ENCODE results near the gene MED15.

MED15 gene

GRCh38 chr22:20561882-20562281, 54.5 kb downstream of the MED15 start:
- Histone ChIP-seq H3K9me3 (ENCODE audit: control insufficient read depth in 1 of 2, low read length in 2 of 2) (no peaks in the 10 kb centered on the region), H3K4me1 (ENCODE audit: control insufficient read depth in 1 of 2, insufficient read depth in 2 of 2, low read length in 2 of 2) (peaks cover 9 to 10% of the 10 kb centered on the region in 2 donors), H3K27ac (ENCODE audit: low read length) (no peak overlapping the region), H3K36me3 (ENCODE audit: control insufficient read depth in 1 of 2, insufficient read depth in 2 of 2, low read length in 2 of 2) (peaks cover 24 to 48% of the 10 kb centered on the region in 2 donors), H3K27me3 (ENCODE audit: low read depth, low read length) (no peaks in the 10 kb centered on the region), H3K4me3 (ENCODE audit: low read depth in 1 of 2, low read length in 2 of 2) (no peak overlapping the region)

- peaks cover 9 to 16% of the 10 kb centered on the region in 2 donors for H3K4me1 ChIP-seq (ENCODE audit: control insufficient read depth in 1 of 2, insufficient read depth in 2 of 2, low read length in 2 of 2)
- no peaks in the 10 kb centered on the region for H3K27me3 ChIP-seq (ENCODE audit: low read depth, low read length)
- no peaks in the 10 kb centered on the region for H3K9me3 ChIP-seq (ENCODE audit: control insufficient read depth in 1 of 2, low read length in 2 of 2)
- H3K27ac ChIP-seq (ENCODE audit: low read length) = no peak overlapping the region
- H3K4me3 ChIP-seq (ENCODE audit: low read depth in 1 of 2, low read length in 2 of 2) = no peak overlapping the region
- peaks cover 26 to 57% of the 10 kb centered on the region in 2 donors for H3K36me3 ChIP-seq (ENCODE audit: control insufficient read depth in 1 of 2, insufficient read depth in 2 of 2, low read length in 2 of 2)
Measured at GRCh38 chr22:20562607-20563465, 55.4 kb downstream of the MED15 start.

- no peaks in the 10 kb centered on the region for H3K9me3 ChIP-seq (ENCODE audit: control insufficient read depth in 1 of 2, low read length in 2 of 2)
- peaks cover 32 to 62% of the 10 kb centered on the region in 2 donors for H3K36me3 ChIP-seq (ENCODE audit: control insufficient read depth in 1 of 2, insufficient read depth in 2 of 2, low read length in 2 of 2)
- peaks cover 9 to 23% of the 10 kb centered on the region in 2 donors for H3K4me1 ChIP-seq (ENCODE audit: control insufficient read depth in 1 of 2, insufficient read depth in 2 of 2, low read length in 2 of 2)
- no peak overlapping the region for H3K4me3 ChIP-seq (ENCODE audit: low read depth in 1 of 2, low read length in 2 of 2)
- H3K27me3 ChIP-seq (ENCODE audit: low read depth, low read length) = no peaks in the 10 kb centered on the region
- no peak overlapping the region for H3K27ac ChIP-seq (ENCODE audit: low read length)
Measured at GRCh38 chr22:20563466-20563906, 56.1 kb downstream of the MED15 start.

- Histone ChIP-seq H3K4me1 (ENCODE audit: control insufficient read depth in 1 of 2, insufficient read depth in 2 of 2, low read length in 2 of 2) (peaks cover 9 to 27% of the 10 kb centered on the region in 2 donors), H3K27ac (ENCODE audit: low read length) (no peak overlapping the region), H3K36me3 (ENCODE audit: control insufficient read depth in 1 of 2, insufficient read depth in 2 of 2, low read length in 2 of 2) (peaks cover 36 to 62% of the 10 kb centered on the region in 2 donors), H3K9me3 (ENCODE audit: control insufficient read depth in 1 of 2, low read length in 2 of 2) (no peaks in the 10 kb centered on the region), H3K4me3 (ENCODE audit: low read depth in 1 of 2, low read length in 2 of 2) (no peak overlapping the region), H3K27me3 (ENCODE audit: low read depth, low read length) (no peaks in the 10 kb centered on the region)
Measured at GRCh38 chr22:20563941-20564371, 56.5 kb downstream of the MED15 start.

GRCh38 chr22:20565079-20565734, 57.8 kb downstream of the MED15 start:
- no peaks in the 10 kb centered on the region for H3K27me3 ChIP-seq (ENCODE audit: low read depth, low read length)
- H3K27ac ChIP-seq (ENCODE audit: low read length) = no peak overlapping the region
- H3K9me3 ChIP-seq (ENCODE audit: control insufficient read depth in 1 of 2, low read length in 2 of 2) = no peaks in the 10 kb centered on the region
- peaks cover 9 to 34% of the 10 kb centered on the region in 2 donors for H3K4me1 ChIP-seq (ENCODE audit: control insufficient read depth in 1 of 2, insufficient read depth in 2 of 2, low read length in 2 of 2)
- no peak overlapping the region for H3K4me3 ChIP-seq (ENCODE audit: low read depth in 1 of 2, low read length in 2 of 2)
- H3K36me3 ChIP-seq (ENCODE audit: control insufficient read depth in 1 of 2, insufficient read depth in 2 of 2, low read length in 2 of 2) = peaks cover 38 to 62% of the 10 kb centered on the region in 2 donors

GRCh38 chr22:20565761-20566160, 58.4 kb downstream of the MED15 start:
- Histone ChIP-seq H3K36me3 (ENCODE audit: control insufficient read depth in 1 of 2, insufficient read depth in 2 of 2, low read length in 2 of 2) (peaks cover 38 to 62% of the 10 kb centered on the region in 2 donors), H3K4me3 (ENCODE audit: low read depth in 1 of 2, low read length in 2 of 2) (no peak overlapping the region), H3K27me3 (ENCODE audit: low read depth, low read length) (no peaks in the 10 kb centered on the region), H3K4me1 (ENCODE audit: control insufficient read depth in 1 of 2, insufficient read depth in 2 of 2, low read length in 2 of 2) (peaks cover 9 to 34% of the 10 kb centered on the region in 2 donors), H3K27ac (ENCODE audit: low read length) (no peak overlapping the region), H3K9me3 (ENCODE audit: control insufficient read depth in 1 of 2, low read length in 2 of 2) (no peaks in the 10 kb centered on the region)

- H3K36me3 ChIP-seq (ENCODE audit: control insufficient read depth in 1 of 2, insufficient read depth in 2 of 2, low read length in 2 of 2) = peaks cover 45 to 70% of the 10 kb centered on the region in 2 donors
- H3K9me3 ChIP-seq (ENCODE audit: control insufficient read depth in 1 of 2, low read length in 2 of 2) = no peaks in the 10 kb centered on the region
- no peak overlapping the region for H3K27ac ChIP-seq (ENCODE audit: low read length)
Measured at GRCh38 chr22:20566420-20567260, 59.2 kb downstream of the MED15 start.

GRCh38 chr22:20567371-20567847, 60.0 kb downstream of the MED15 start:
- peak overlapping the region; percentile 5 for H3K27ac ChIP-seq (ENCODE audit: low read length)
- H3K4me3 ChIP-seq (ENCODE audit: low read depth in 1 of 2, low read length in 2 of 2) = no peak overlapping the region
- no peaks in the 10 kb centered on the region for H3K27me3 ChIP-seq (ENCODE audit: low read depth, low read length)
- H3K36me3 ChIP-seq (ENCODE audit: control insufficient read depth in 1 of 2, insufficient read depth in 2 of 2, low read length in 2 of 2) = peaks cover 50 to 72% of the 10 kb centered on the region in 2 donors
- peaks cover 9 to 34% of the 10 kb centered on the region in 2 donors for H3K4me1 ChIP-seq (ENCODE audit: control insufficient read depth in 1 of 2, insufficient read depth in 2 of 2, low read length in 2 of 2)
- no peaks in the 10 kb centered on the region for H3K9me3 ChIP-seq (ENCODE audit: control insufficient read depth in 1 of 2, low read length in 2 of 2)

More at GRCh38 chr22:20566420-20567260, 59.2 kb downstream of the MED15 start:
- peaks cover 9 to 34% of the 10 kb centered on the region in 2 donors for H3K4me1 ChIP-seq (ENCODE audit: control insufficient read depth in 1 of 2, insufficient read depth in 2 of 2, low read length in 2 of 2)
- H3K27me3 ChIP-seq (ENCODE audit: low read depth, low read length) = no peaks in the 10 kb centered on the region
- H3K4me3 ChIP-seq (ENCODE audit: low read depth in 1 of 2, low read length in 2 of 2) = no peak overlapping the region

- no peak overlapping the region for H3K27ac ChIP-seq (ENCODE audit: low read length)
- peaks cover 9 to 34% of the 10 kb centered on the region in 2 donors for H3K4me1 ChIP-seq (ENCODE audit: control insufficient read depth in 1 of 2, insufficient read depth in 2 of 2, low read length in 2 of 2)
- no peaks in the 10 kb centered on the region for H3K9me3 ChIP-seq (ENCODE audit: control insufficient read depth in 1 of 2, low read length in 2 of 2)
- H3K4me3 ChIP-seq (ENCODE audit: low read depth in 1 of 2, low read length in 2 of 2) = no peak overlapping the region
- no peaks in the 10 kb centered on the region for H3K27me3 ChIP-seq (ENCODE audit: low read depth, low read length)
- H3K36me3 ChIP-seq (ENCODE audit: control insufficient read depth in 1 of 2, insufficient read depth in 2 of 2, low read length in 2 of 2) = peaks cover 52 to 73% of the 10 kb centered on the region in 2 donors
Measured at GRCh38 chr22:20567993-20568417, 60.6 kb downstream of the MED15 start.

- peaks cover 56 to 77% of the 10 kb centered on the region in 2 donors for H3K36me3 ChIP-seq (ENCODE audit: control insufficient read depth in 1 of 2, insufficient read depth in 2 of 2, low read length in 2 of 2)
- no peak overlapping the region for H3K4me3 ChIP-seq (ENCODE audit: low read depth in 1 of 2, low read length in 2 of 2)
- H3K27me3 ChIP-seq (ENCODE audit: low read depth, low read length) = no peaks in the 10 kb centered on the region
- no peaks in the 10 kb centered on the region for H3K9me3 ChIP-seq (ENCODE audit: control insufficient read depth in 1 of 2, low read length in 2 of 2)
- H3K4me1 ChIP-seq (ENCODE audit: control insufficient read depth in 1 of 2, insufficient read depth in 2 of 2, low read length in 2 of 2) = peaks cover 9 to 34% of the 10 kb centered on the region in 2 donors
- peak overlapping the region; percentile 25 for H3K27ac ChIP-seq (ENCODE audit: low read length)
Measured at GRCh38 chr22:20568502-20569058, 61.2 kb downstream of the MED15 start.
